Measurements from ENCODE around the gene AMN.

Gene AMN

GRCh38 chr14:102898298-102898697 lies 24.2 kb upstream of the AMN start:
- Histone ChIP-seq H3K4me3 (ENCODE audit: insufficient read depth, low read depth, low read length) (no peak overlapping the region), H3K27me3 (ENCODE audit: control insufficient read depth, insufficient read depth, low read length, poor library complexity, severe bottlenecking) (no peaks in the 10 kb centered on the region), H3K9me3 (ENCODE audit: control insufficient read depth, low read length) (no peaks in the 10 kb centered on the region), H3K36me3 (ENCODE audit: control insufficient read depth, insufficient read depth, low read length) (no peaks in the 10 kb centered on the region), H3K27ac (ENCODE audit: insufficient read depth, low read depth, low read length, poor library complexity, severe bottlenecking) (no peak overlapping the region), H3K4me1 (ENCODE audit: control insufficient read depth, insufficient read depth, low read length) (no peaks in the 10 kb centered on the region)
- WGBS, 2 experiments: 96 to 98% methylated on average over 6 of the region's 6 CpGs

DNA sequence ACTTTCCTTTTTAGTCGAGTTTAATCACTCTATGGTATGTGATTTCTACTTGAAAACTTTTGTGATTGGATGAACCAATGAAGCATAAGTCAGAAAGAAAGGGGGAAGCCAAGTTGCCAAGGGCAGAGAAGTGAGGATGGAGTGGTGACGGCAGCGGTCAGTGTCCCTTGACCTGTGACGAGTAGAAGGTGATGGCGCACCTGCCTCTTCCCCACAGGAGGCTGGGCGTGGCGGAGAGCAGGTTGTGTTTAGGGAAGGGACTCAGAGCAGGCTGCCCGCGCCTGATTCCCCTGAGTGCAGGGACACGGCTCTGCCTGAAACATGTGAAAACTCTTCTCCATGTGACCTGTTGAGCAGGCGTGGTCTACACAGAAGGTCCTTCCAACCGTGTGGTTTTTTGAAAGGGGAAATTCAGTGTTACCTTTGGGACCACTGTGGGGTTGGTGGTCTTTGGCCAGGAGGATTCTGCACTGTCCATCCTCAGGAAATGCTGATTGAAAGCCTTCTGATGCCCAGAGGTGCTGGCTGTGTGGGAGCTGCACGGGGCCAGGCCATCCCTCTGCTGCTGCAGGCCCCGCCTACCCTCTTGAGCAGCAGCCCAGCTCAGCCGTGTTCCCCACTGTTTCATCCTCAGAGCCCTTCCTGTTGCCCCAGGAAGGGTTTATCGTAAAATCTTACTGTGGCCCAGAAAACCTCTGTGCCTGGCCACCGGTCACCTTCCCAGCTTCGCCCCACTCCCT lies 23.5 kb upstream of the AMN start:
- H3K4me3 ChIP-seq (ENCODE audit: insufficient read depth, low read depth, low read length): no peak overlapping the region
- H3K27ac ChIP-seq (ENCODE audit: insufficient read depth, low read depth, low read length, poor library complexity, severe bottlenecking): no peak overlapping the region
- H3K9me3 ChIP-seq (ENCODE audit: control insufficient read depth, low read length): no peaks in the 10 kb centered on the region
- H3K27me3 ChIP-seq (ENCODE audit: control insufficient read depth, insufficient read depth, low read length, poor library complexity, severe bottlenecking): no peaks in the 10 kb centered on the region
- H3K36me3 ChIP-seq (ENCODE audit: control insufficient read depth, insufficient read depth, low read length): no peaks in the 10 kb centered on the region
- no peaks in the 10 kb centered on the region for H3K4me1 ChIP-seq (ENCODE audit: control insufficient read depth, insufficient read depth, low read length)
- WGBS, 2 experiments: 89% methylated on average over 18 of the region's 18 CpGs

GRCh38 chr14:102899516-102899900 lies 23.0 kb upstream of the AMN start:
- no peaks in the 10 kb centered on the region for H3K9me3 ChIP-seq (ENCODE audit: control insufficient read depth, low read length)
- H3K4me3 ChIP-seq (ENCODE audit: insufficient read depth, low read depth, low read length): no peak overlapping the region
- no peaks in the 10 kb centered on the region for H3K4me1 ChIP-seq (ENCODE audit: control insufficient read depth, insufficient read depth, low read length)
- H3K27me3 ChIP-seq (ENCODE audit: control insufficient read depth, insufficient read depth, low read length, poor library complexity, severe bottlenecking): no peaks in the 10 kb centered on the region
- WGBS, 2 experiments: 93 to 95% methylated on average over 6 to 8 of the region's 8 CpGs
- H3K36me3 ChIP-seq (ENCODE audit: control insufficient read depth, insufficient read depth, low read length): no peaks in the 10 kb centered on the region
- H3K27ac ChIP-seq (ENCODE audit: insufficient read depth, low read depth, low read length, poor library complexity, severe bottlenecking): no peak overlapping the region

DNA sequence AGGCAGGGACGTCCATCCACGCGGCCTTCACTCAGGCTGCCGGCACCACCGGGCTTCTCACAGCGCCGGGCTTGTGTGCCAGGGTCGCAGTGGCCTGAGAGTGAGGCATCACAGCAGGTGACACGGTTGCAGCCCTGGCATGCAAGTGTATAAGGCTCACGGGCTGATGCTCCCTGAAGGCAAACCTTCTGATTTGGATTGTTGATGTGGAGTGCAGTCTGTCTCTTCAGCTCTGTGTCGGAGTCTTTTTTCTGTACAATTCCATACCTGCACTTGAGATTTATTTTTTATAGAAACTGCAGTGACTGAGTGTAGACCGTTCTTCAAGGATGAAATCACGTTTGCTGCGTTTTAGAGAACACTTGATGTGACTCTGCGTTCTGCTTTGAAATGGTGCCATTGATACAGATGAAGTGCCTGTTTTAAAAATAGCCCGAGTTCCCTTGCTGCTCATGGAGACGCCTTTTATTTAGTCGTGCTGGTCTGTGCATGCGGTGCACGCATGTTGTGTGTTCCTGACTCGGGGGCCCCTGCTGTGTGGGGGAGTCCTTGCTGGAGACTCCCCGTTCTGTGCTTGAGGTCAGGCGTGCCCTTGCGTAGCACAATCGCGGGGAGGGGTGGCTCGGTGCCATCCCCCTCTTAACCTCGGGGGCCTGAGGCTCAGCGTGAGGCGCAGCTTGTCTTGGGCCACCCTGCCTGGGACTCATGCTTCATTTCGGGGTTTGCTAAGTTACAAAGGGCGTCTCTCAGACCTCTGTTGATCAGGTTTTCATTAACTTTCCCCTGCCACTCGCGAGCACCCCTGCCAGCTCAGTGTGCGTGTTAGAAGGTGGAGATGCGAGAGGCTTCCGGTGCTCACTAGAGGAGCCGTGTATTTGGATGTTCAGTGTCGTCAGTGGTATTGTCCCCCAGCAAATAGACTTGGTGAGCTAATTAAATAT lies 21.6 kb upstream of the AMN start:
- H3K27ac ChIP-seq (ENCODE audit: insufficient read depth, low read depth, low read length, poor library complexity, severe bottlenecking): no peak overlapping the region
- H3K4me1 ChIP-seq (ENCODE audit: control insufficient read depth, insufficient read depth, low read length): no peaks in the 10 kb centered on the region
- H3K27me3 ChIP-seq (ENCODE audit: control insufficient read depth, insufficient read depth, low read length, poor library complexity, severe bottlenecking): no peaks in the 10 kb centered on the region
- WGBS, 2 experiments: 93 to 94% methylated on average over 39 of the region's 39 CpGs
- H3K36me3 ChIP-seq (ENCODE audit: control insufficient read depth, insufficient read depth, low read length): no peaks in the 10 kb centered on the region
- H3K9me3 ChIP-seq (ENCODE audit: control insufficient read depth, low read length): no peaks in the 10 kb centered on the region
- no peak overlapping the region for H3K4me3 ChIP-seq (ENCODE audit: insufficient read depth, low read depth, low read length)

DNA sequence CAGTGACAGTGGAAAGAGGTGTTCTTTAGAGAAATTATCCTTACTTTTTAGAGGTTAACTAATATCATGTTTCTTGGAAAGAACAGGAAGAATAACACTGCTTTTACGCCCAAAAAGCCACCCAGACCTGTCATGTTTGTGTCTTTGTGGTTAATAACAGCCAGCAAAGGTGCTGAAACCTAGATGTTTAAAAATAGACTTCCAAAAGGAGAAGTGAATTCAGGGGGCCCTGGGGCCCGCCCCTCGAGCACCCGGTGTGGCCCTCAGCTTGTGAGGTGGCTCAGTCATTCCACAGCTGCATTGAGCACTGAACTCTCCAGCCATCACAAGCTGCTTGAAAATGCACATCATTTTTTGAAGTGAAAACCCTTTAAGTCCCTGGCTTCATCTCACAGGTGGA lies 20.8 kb upstream of the AMN start:
- Histone ChIP-seq H3K27ac (ENCODE audit: insufficient read depth, low read depth, low read length, poor library complexity, severe bottlenecking) (no peak overlapping the region), H3K9me3 (ENCODE audit: control insufficient read depth, low read length) (no peaks in the 10 kb centered on the region), H3K27me3 (ENCODE audit: control insufficient read depth, insufficient read depth, low read length, poor library complexity, severe bottlenecking) (no peaks in the 10 kb centered on the region), H3K36me3 (ENCODE audit: control insufficient read depth, insufficient read depth, low read length) (peaks cover 3% of the 10 kb centered on the region), H3K4me1 (ENCODE audit: control insufficient read depth, insufficient read depth, low read length) (no peaks in the 10 kb centered on the region), H3K4me3 (ENCODE audit: insufficient read depth, low read depth, low read length) (no peak overlapping the region)
- WGBS, 2 experiments: 91 to 93% methylated on average over 4 of the region's 4 CpGs

- Histone ChIP-seq H3K27me3 (ENCODE audit: control insufficient read depth, insufficient read depth, low read length, poor library complexity, severe bottlenecking) (no peaks in the 10 kb centered on the region), H3K36me3 (ENCODE audit: control insufficient read depth, insufficient read depth, low read length) (peaks cover 6% of the 10 kb centered on the region), H3K9me3 (ENCODE audit: control insufficient read depth, low read length) (no peaks in the 10 kb centered on the region), H3K4me3 (ENCODE audit: insufficient read depth, low read depth, low read length) (no peak overlapping the region), H3K27ac (ENCODE audit: insufficient read depth, low read depth, low read length, poor library complexity, severe bottlenecking) (no peak overlapping the region), H3K4me1 (ENCODE audit: control insufficient read depth, insufficient read depth, low read length) (no peaks in the 10 kb centered on the region)
- 90 to 95% methylated on average over 7 of the region's 7 CpGs for WGBS, 2 experiments
Observed at GRCh38 chr14:102902086-102902485, 20.4 kb upstream of the AMN start.

GRCh38 chr14:102902523-102903247 lies 19.8 kb upstream of the AMN start:
- Histone ChIP-seq H3K36me3 (ENCODE audit: control insufficient read depth, insufficient read depth, low read length) (peaks cover 6% of the 10 kb centered on the region), H3K9me3 (ENCODE audit: control insufficient read depth, low read length) (no peaks in the 10 kb centered on the region), H3K4me1 (ENCODE audit: control insufficient read depth, insufficient read depth, low read length) (no peaks in the 10 kb centered on the region), H3K4me3 (ENCODE audit: insufficient read depth, low read depth, low read length) (no peak overlapping the region), H3K27me3 (ENCODE audit: control insufficient read depth, insufficient read depth, low read length, poor library complexity, severe bottlenecking) (no peaks in the 10 kb centered on the region), H3K27ac (ENCODE audit: insufficient read depth, low read depth, low read length, poor library complexity, severe bottlenecking) (no peak overlapping the region)
- 93 to 94% methylated on average over 12 of the region's 12 CpGs for WGBS, 2 experiments

- Histone ChIP-seq H3K27me3 (ENCODE audit: control insufficient read depth, insufficient read depth, low read length, poor library complexity, severe bottlenecking) (no peaks in the 10 kb centered on the region), H3K9me3 (ENCODE audit: control insufficient read depth, low read length) (no peaks in the 10 kb centered on the region), H3K4me1 (ENCODE audit: control insufficient read depth, insufficient read depth, low read length) (no peaks in the 10 kb centered on the region), H3K36me3 (ENCODE audit: control insufficient read depth, insufficient read depth, low read length) (peaks cover 6% of the 10 kb centered on the region), H3K4me3 (ENCODE audit: insufficient read depth, low read depth, low read length) (no peak overlapping the region), H3K27ac (ENCODE audit: insufficient read depth, low read depth, low read length, poor library complexity, severe bottlenecking) (no peak overlapping the region)
- WGBS, 2 experiments: 94% methylated on average over 29 of the region's 29 CpGs
Observed at GRCh38 chr14:102903248-102903888, 19.1 kb upstream of the AMN start.

- Histone ChIP-seq H3K36me3 (ENCODE audit: control insufficient read depth, insufficient read depth, low read length) (peaks cover 6% of the 10 kb centered on the region), H3K27ac (ENCODE audit: insufficient read depth, low read depth, low read length, poor library complexity, severe bottlenecking) (no peak overlapping the region), H3K9me3 (ENCODE audit: control insufficient read depth, low read length) (no peaks in the 10 kb centered on the region), H3K4me1 (ENCODE audit: control insufficient read depth, insufficient read depth, low read length) (no peaks in the 10 kb centered on the region), H3K27me3 (ENCODE audit: control insufficient read depth, insufficient read depth, low read length, poor library complexity, severe bottlenecking) (no peaks in the 10 kb centered on the region), H3K4me3 (ENCODE audit: insufficient read depth, low read depth, low read length) (no peak overlapping the region)
- 96% methylated on average over 7 of the region's 7 CpGs for WGBS, 2 experiments
Observed at GRCh38 chr14:102903889-102904512, 18.5 kb upstream of the AMN start.
